ENCODE measurements around the gene REPS1. TPM values are rescaled to one million over a fixed set of nuclear protein-coding genes. Genes with fewer than 3 reads are reported as not detected.

REPS1 gene
- total and polyA plus RNA-seq, 2 of the 13 experiments (the other 11 are each of a cell fraction or from before 2014, with no cell fraction given) = 36.4 to 38.3 TPM

DNA sequence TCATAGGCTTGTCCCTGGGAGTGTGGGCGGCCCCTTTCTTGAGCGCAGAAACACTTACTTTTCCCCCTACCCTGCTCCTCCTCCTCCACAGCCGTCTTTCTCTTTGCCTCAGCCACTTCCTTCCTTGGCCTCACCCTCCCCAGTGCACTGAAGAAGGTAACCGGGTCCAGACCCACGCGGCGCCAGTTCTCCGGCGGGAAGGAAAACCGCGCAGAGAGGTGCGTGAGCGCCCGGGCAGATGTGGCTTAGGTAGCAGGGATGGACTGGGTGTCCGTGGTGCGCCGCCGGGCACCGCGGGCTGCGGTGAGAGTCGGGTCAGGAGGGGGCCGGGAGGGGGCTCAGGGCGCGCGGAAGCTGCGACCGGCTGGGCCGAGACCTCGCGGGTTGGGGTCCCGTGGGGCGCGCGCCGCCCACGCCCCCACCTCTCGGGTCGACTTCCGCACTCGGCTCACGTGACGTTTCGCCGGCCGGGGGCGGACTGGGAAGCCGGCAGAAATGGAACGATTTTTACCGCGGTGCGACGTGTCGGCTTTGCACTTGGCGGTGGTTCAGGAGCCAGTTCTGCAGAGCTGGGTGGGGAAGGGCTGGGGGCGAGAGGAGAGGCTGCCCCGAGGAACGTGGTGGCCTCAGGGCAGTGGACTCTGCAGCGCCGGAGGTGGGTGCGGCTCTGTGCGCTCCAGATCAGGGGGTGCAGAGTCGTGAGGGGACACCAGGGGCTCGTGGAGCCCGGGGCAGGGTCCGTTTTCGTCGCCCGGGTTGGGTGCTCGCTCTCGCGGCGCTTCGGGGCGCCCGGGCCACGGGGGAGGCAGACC, 40.8 kb upstream of the REPS1 start, which contains the start of gene ABRACL (continued):
- TF ChIP-seq ZNF550 (CRISPR knock-in tag; IDR thresholded peaks at IDR 0.05; ENCODE audit: borderline replicate concordance) = no peak
- TF ChIP-seq REST (IDR thresholded peaks at IDR 0.05; ENCODE audit: borderline replicate concordance in 1 of 2, low read depth in 1 of 2, low read length in 2 of 2) = no peak
- no peak for TF ChIP-seq ZNF3 (CRISPR knock-in tag; IDR thresholded peaks at IDR 0.05)
- no peak for TF ChIP-seq FOXA3 (CRISPR knock-in tag; IDR thresholded peaks at IDR 0.05)
- peak; percentile 14; the same call in 1 of the 2 replicates for TF ChIP-seq ZIK1 (CRISPR knock-in tag; IDR thresholded peaks at IDR 0.05; ENCODE audit: borderline replicate concordance, low read depth)
- no peak for TF ChIP-seq KLF6 (CRISPR knock-in tag; IDR thresholded peaks at IDR 0.05)
- TF ChIP-seq, protein P1, sequence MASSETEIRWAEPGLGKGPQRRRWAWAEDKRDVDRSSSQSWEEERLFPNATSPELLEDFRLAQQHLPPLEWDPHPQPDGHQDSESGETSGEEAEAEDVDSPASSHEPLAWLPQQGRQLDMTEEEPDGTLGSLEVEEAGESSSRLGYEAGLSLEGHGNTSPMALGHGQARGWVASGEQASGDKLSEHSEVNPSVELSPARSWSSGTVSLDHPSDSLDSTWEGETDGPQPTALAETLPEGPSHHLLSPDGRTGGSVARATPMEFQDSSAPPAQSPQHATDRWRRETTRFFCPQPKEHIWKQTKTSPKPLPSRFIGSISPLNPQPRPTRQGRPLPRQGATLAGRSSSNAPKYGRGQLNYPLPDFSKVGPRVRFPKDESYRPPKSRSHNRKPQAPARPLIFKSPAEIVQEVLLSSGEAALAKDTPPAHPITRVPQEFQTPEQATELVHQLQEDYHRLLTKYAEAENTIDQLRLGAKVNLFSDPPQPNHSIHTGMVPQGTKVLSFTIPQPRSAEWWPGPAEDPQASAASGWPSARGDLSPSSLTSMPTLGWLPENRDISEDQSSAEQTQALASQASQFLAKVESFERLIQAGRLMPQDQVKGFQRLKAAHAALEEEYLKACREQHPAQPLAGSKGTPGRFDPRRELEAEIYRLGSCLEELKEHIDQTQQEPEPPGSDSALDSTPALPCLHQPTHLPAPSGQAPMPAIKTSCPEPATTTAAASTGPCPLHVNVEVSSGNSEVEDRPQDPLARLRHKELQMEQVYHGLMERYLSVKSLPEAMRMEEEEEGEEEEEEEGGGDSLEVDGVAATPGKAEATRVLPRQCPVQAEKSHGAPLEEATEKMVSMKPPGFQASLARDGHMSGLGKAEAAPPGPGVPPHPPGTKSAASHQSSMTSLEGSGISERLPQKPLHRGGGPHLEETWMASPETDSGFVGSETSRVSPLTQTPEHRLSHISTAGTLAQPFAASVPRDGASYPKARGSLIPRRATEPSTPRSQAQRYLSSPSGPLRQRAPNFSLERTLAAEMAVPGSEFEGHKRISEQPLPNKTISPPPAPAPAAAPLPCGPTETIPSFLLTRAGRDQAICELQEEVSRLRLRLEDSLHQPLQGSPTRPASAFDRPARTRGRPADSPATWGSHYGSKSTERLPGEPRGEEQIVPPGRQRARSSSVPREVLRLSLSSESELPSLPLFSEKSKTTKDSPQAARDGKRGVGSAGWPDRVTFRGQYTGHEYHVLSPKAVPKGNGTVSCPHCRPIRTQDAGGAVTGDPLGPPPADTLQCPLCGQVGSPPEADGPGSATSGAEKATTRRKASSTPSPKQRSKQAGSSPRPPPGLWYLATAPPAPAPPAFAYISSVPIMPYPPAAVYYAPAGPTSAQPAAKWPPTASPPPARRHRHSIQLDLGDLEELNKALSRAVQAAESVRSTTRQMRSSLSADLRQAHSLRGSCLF (CRISPR knock-in tag; IDR thresholded peaks at IDR 0.05; ENCODE audit: borderline replicate concordance) = no peak
- TF ChIP-seq IKZF1 (IDR thresholded peaks at IDR 0.05) = no peak
- TF ChIP-seq, protein P2, sequence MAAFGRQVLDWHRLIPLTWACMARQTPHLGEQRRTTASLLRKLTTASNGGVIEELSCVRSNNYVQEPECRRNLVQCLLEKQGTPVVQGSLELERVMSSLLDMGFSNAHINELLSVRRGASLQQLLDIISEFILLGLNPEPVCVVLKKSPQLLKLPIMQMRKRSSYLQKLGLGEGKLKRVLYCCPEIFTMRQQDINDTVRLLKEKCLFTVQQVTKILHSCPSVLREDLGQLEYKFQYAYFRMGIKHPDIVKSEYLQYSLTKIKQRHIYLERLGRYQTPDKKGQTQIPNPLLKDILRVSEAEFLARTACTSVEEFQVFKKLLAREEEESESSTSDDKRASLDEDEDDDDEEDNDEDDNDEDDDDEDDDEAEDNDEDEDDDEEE (CRISPR knock-in tag; IDR thresholded peaks at IDR 0.05) = no peak
- TF ChIP-seq ZNF558 (CRISPR knock-in tag; IDR thresholded peaks at IDR 0.05; ENCODE audit: borderline replicate concordance) = 0 out of 2 replicates have a peak, but pooled peaks have one; percentile 42
- TF ChIP-seq MAFG (CRISPR knock-in tag; IDR thresholded peaks at IDR 0.05) = no peak
- no peak for TF ChIP-seq FOXA1 (IDR thresholded peaks at IDR 0.05)
- no peak for TF ChIP-seq FOXA1 (CRISPR knock-in tag; IDR thresholded peaks at IDR 0.05)
- no peak for TF ChIP-seq ZNF275 (CRISPR knock-in tag; IDR thresholded peaks at IDR 0.05; ENCODE audit: borderline replicate concordance)
- no peak for TF ChIP-seq ZNF329 (CRISPR knock-in tag; IDR thresholded peaks at IDR 0.05; ENCODE audit: low read depth)
- TF ChIP-seq ZNF224 (CRISPR knock-in tag; IDR thresholded peaks at IDR 0.05) = no peak
- TF ChIP-seq FOSL1 (CRISPR knock-in tag; IDR thresholded peaks at IDR 0.05; ENCODE audit: borderline replicate concordance) = no peak
